ENCODE measurements around the gene IL9R. TPM values are rescaled to one million over a fixed set of nuclear protein-coding genes. Genes with fewer than 3 reads are reported as not detected.

IL9R gene
- total RNA-seq, 1 experiment from 2014 or later: not detected

DNA sequence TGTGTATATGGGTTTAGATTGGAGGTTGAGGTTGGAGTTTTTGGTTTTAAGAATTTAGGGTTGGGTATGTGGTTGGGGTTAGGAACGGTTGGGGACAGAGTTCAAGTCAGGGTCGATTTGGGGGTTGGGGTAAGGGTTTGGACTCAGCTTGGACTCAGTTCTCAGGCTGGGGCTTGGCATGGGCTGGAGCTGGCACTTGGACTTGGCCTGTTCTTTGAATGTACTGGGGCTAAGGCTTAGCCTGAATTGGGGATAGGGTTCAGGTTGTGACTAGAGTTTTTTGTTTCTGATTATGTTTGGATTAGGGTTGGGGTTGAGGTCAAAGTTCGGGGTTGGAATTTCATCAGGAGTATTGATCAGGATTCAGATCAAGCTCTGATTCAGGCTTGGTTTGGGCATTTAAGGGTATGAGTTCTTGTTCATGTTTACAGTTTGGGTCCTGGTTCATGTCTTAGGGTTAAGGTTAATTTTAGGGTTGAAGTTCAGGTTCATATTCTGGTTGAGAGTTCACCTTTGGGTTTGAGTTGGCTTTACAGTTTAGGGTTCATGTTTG is 46.2 kb upstream of the IL9R start:
- H4K20me1 ChIP-seq (ENCODE audit: low read length): no peaks in the 10 kb centered on the region
- no TSS peak for BruUV-seq (replicated peaks)
- ATAC-seq (no peak), DNase-seq (no peak)
- H2AFZ ChIP-seq (ENCODE audit: low read length): no peak overlapping the region
- no peaks in the 10 kb centered on the region for H3K9me3 ChIP-seq (ENCODE audit: low read length)
- H3K9me2 ChIP-seq (replicated peaks; ENCODE audit: low read length): no peaks in the 10 kb centered on the region
- no peak overlapping the region for H3K27ac ChIP-seq (ENCODE audit: low read length)
- CTCF ChIA-PET: no interaction called here
- intact Hi-C loops (cut with micrococcal nuclease): no loop called here
- no peaks in the 10 kb centered on the region for H3K79me2 ChIP-seq (ENCODE audit: low read length)
- no peak overlapping the region for H3K9ac ChIP-seq (ENCODE audit: low read length)
- no peaks in the 10 kb centered on the region for H3F3A ChIP-seq (ENCODE audit: low read length, unreplicated experiment)
- no peaks in the 10 kb centered on the region for H3K4me1 ChIP-seq (ENCODE audit: insufficient read depth, low read length)
- POLR2A ChIA-PET (ENCODE audit: unreplicated experiment): no interaction called here
- no peak overlapping the region for H3K4me3 ChIP-seq (ENCODE audit: low read length)
- H3K36me3 ChIP-seq (ENCODE audit: low read depth, low read length): no peaks in the 10 kb centered on the region
- TF ChIP-seq, protein P1, sequence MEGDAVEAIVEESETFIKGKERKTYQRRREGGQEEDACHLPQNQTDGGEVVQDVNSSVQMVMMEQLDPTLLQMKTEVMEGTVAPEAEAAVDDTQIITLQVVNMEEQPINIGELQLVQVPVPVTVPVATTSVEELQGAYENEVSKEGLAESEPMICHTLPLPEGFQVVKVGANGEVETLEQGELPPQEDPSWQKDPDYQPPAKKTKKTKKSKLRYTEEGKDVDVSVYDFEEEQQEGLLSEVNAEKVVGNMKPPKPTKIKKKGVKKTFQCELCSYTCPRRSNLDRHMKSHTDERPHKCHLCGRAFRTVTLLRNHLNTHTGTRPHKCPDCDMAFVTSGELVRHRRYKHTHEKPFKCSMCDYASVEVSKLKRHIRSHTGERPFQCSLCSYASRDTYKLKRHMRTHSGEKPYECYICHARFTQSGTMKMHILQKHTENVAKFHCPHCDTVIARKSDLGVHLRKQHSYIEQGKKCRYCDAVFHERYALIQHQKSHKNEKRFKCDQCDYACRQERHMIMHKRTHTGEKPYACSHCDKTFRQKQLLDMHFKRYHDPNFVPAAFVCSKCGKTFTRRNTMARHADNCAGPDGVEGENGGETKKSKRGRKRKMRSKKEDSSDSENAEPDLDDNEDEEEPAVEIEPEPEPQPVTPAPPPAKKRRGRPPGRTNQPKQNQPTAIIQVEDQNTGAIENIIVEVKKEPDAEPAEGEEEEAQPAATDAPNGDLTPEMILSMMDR (conservative IDR thresholded peaks at IDR 0.05; ENCODE audit: low read depth, low read length): no peak
- TF ChIP-seq EZH2phosphoT487 (IDR thresholded peaks at IDR 0.05; ENCODE audit: borderline replicate concordance, low read length) (no peak), EZH2 (IDR thresholded peaks at IDR 0.05; ENCODE audit: low read length, unreplicated experiment) (no peak)
- H3K27me3 ChIP-seq (ENCODE audit: low read length): no peaks in the 10 kb centered on the region
- no peak overlapping the region for H3K4me2 ChIP-seq (ENCODE audit: low read length)

DNA sequence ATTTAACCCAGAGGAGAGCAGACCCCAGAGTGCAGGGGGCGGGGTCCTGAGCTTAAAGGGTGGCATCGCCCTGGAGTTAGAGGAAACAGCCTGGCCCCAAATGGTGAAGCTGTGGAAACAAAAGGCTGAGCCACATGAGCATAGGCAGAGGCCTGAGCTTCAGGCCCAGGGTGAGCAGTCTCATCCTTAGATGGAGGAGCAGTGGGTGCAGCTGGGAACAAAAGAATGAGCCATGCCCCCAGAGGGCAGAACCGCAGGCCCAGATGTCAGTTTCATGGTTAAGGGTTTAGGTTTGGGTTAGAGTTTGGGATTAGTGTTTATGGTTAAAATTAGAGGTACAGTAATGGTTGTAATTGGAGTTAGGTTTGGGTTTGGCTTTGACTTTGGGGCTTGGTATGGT is 44.4 kb upstream of the IL9R start:
- no peaks in the 10 kb centered on the region for H3F3A ChIP-seq (ENCODE audit: low read length, unreplicated experiment)
- no peaks in the 10 kb centered on the region for H3K27me3 ChIP-seq (ENCODE audit: low read length)
- POLR2A ChIA-PET (ENCODE audit: unreplicated experiment): no interaction called here
- no peaks in the 10 kb centered on the region for H3K36me3 ChIP-seq (ENCODE audit: low read depth, low read length)
- H3K4me1 ChIP-seq (ENCODE audit: insufficient read depth, low read length): no peaks in the 10 kb centered on the region
- no peak overlapping the region for H3K4me2 ChIP-seq (ENCODE audit: low read length)
- no peak overlapping the region for H3K27ac ChIP-seq (ENCODE audit: low read length)
- no peaks in the 10 kb centered on the region for H3K9me2 ChIP-seq (replicated peaks; ENCODE audit: low read length)
- intact Hi-C loops (cut with micrococcal nuclease): no loop called here
- no TSS peak for BruUV-seq (replicated peaks)
- no peaks in the 10 kb centered on the region for H3K9me3 ChIP-seq (ENCODE audit: low read length)
- H2AFZ ChIP-seq (ENCODE audit: low read length): no peak overlapping the region
- no peak overlapping the region for H3K9ac ChIP-seq (ENCODE audit: low read length)
- H3K79me2 ChIP-seq (ENCODE audit: low read length): no peaks in the 10 kb centered on the region
- TF ChIP-seq, protein P1 (conservative IDR thresholded peaks at IDR 0.05; ENCODE audit: low read depth, low read length): no peak
- TF ChIP-seq EZH2 (IDR thresholded peaks at IDR 0.05; ENCODE audit: low read length, unreplicated experiment) (no peak), EZH2phosphoT487 (IDR thresholded peaks at IDR 0.05; ENCODE audit: borderline replicate concordance, low read length) (no peak)
- no peak for DNase-seq
- ATAC-seq: no peak
- H4K20me1 ChIP-seq (ENCODE audit: low read length): no peaks in the 10 kb centered on the region
- CTCF ChIA-PET: no interaction called here
- no peak overlapping the region for H3K4me3 ChIP-seq (ENCODE audit: low read length)

DNA sequence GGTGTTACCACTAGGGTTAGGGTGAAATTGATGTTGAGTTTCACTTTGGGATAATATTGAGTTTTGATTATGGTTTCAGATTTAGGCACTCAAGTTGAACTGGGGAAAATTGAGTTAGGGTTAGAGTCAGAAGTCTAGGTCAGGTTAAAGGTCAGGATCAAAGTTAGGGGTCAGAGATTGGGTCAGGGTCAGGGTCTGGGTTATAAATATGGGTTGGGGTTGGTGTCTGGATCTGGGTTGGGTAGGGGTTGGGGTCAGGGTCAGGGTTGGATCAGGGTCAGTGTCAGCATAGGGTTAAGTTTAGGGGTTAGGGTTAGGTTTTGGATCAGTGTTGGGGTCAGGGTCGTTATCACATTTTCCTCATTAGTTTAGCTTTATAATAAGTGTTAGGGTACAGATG is 42.7 kb upstream of the IL9R start:
- Histone ChIP-seq H3K9me3 (ENCODE audit: low read length) (no peaks in the 10 kb centered on the region), H3K79me2 (ENCODE audit: low read length) (no peaks in the 10 kb centered on the region), H4K20me1 (ENCODE audit: low read length) (no peaks in the 10 kb centered on the region), H3K9ac (ENCODE audit: low read length) (no peak overlapping the region), H3K4me2 (ENCODE audit: low read length) (no peak overlapping the region), H3K4me1 (ENCODE audit: insufficient read depth, low read length) (no peaks in the 10 kb centered on the region), H3K27me3 (ENCODE audit: low read length) (no peaks in the 10 kb centered on the region), H2AFZ (ENCODE audit: low read length) (no peak overlapping the region), H3K4me3 (ENCODE audit: low read length) (no peak overlapping the region), H3K9me2 (replicated peaks; ENCODE audit: low read length) (no peaks in the 10 kb centered on the region), H3F3A (ENCODE audit: low read length, unreplicated experiment) (no peaks in the 10 kb centered on the region), H3K27ac (ENCODE audit: low read length) (no peak overlapping the region), H3K36me3 (ENCODE audit: low read depth, low read length) (no peaks in the 10 kb centered on the region)
- no peak for ATAC-seq
- TF ChIP-seq, protein P1 (conservative IDR thresholded peaks at IDR 0.05; ENCODE audit: low read depth, low read length): no peak
- TF ChIP-seq EZH2 (IDR thresholded peaks at IDR 0.05; ENCODE audit: low read length, unreplicated experiment): no peak
- TF ChIP-seq EZH2phosphoT487 (IDR thresholded peaks at IDR 0.05; ENCODE audit: borderline replicate concordance, low read length): no peak
- ChIA-PET POLR2A (ENCODE audit: unreplicated experiment) (no interaction called here), CTCF (no interaction called here)
- intact Hi-C loops (cut with micrococcal nuclease): no loop called here
- BruUV-seq (replicated peaks): no TSS peak
- DNase-seq: no peak

Measured in PC-3 (cell line).